ENCODE data around the gene C6.

GRCh38 chr5:41094871-41095270 lies 118.5 kb downstream of the C6 start:
- TF ChIP-seq CTCF (IDR thresholded peaks at IDR 0.05) = no peak
- TF ChIP-seq POLR2A (IDR thresholded peaks at IDR 0.05) = no peak
- TF ChIP-seq POLR2AphosphoS5 (IDR thresholded peaks at IDR 0.05) = no peak
- TF ChIP-seq EP300 (IDR thresholded peaks at IDR 0.05) = no peak
